ENCODE data around the gene WIPF3.
"Not testable (repeated sequence)": the region's sequence is repeated elsewhere in the genome, so short reads cannot be mapped to it uniquely, and the experiment has no call there.

WIPF3 gene

DNA sequence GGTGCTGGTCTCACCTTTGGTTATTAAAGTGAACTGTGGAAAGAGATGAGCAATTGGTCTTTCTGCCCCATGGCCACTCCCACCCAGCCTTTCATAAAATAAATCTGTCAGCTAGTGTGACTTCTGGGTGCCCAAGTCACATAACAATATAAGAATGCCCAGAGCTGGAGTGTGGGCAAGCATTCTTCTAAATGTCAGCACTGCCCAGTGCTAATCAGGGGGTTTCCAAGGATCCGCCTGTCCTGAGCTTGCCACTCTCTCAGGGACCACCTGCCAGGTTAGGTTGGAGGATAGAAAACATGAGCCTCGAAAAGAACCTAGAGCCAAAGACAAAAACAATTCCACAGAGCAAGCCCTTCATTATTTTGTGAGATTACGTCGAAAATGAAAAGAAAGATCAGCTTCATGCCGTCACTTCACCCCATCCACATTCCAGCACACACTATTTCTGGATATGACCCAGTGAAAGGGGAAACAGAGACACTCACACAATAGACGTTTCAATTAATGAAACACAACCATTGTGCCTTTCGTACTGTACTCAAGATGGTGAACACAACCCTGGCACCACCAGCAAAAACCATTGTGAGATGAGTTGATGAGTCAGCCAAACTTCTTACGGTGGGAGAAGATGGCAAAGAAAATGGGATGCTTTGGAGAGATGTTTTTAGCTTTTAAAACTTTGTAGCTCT lies 152.5 kb downstream of the WIPF3 start:
- no peak for DNase-seq

DNA sequence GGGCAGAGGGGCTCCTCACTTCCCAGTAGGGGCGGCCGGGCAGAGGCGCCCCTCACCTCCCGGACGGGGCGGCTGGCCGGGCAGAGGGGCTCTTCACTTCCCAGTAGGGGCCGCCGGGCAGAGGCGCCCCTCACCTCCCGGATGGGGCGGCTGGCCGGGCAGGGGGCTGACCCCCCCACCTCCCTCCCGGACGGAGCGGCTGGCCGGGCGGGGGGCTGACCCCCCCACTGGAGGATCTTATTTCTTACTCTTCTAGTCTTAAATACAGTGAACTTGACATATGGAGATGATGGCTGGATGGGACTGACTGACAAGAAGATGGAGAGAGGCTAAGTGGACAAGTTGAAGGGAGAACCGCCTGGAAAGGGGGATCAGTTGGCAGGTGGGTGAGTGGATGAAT lies 155.3 kb downstream of the WIPF3 start:
- not testable (repeated sequence) for DNase-seq

DNA sequence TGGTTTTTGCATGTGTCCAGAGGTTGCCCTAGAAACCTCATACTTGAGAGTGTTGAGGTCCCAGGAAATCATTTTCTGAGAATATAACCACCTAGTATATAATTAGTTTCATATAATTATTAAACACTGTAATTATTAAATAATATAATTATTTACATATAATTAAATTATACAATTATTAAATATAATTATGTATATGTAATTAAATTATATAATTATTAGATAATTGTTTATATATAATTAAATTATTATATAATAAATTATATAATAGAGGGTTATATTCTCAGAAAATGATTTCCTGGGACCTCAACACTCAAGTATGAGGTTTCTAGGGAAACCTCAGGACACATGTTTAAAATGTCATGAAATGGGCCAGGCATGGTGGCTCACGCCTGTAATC lies 155.7 kb downstream of the WIPF3 start:
- DNase-seq = no peak

DNA sequence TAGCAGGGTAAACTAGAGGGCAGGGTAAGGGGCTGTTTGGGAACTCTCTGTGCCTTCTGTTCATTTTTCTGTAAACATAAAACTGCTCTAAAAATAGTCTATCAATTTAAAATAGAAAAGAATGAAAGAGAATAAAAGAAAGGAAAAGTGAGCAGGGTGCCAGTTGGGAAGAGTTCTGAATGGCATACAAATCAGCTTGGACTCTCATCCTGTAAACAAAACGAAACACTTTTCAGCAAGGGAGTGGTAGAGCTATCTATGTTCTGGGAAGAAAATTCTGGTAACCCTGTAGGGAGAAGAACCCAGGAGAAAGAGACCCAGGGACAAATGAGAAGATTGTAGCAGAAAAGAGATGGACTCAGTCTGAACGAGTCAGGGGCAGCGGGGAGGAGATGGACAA lies 158.7 kb downstream of the WIPF3 start:
- DNase-seq = no peak
